GM12892 (cell line): ENCODE measurements around the gene RUFY2.

Experiments used
- POLR2A ChIP-seq: IDR thresholded peaks from 2 replicates; pipeline ENCODE4 v1.6.1; 2011; ENCODE audit warnings: low read depth, low read length, control low read depth
- POLR2AphosphoS5 ChIP-seq: IDR thresholded peaks from 2 replicates; pipeline ENCODE4 v1.6.1; 2011; ENCODE audit warnings: low read depth, low read length, control low read depth

DNA sequence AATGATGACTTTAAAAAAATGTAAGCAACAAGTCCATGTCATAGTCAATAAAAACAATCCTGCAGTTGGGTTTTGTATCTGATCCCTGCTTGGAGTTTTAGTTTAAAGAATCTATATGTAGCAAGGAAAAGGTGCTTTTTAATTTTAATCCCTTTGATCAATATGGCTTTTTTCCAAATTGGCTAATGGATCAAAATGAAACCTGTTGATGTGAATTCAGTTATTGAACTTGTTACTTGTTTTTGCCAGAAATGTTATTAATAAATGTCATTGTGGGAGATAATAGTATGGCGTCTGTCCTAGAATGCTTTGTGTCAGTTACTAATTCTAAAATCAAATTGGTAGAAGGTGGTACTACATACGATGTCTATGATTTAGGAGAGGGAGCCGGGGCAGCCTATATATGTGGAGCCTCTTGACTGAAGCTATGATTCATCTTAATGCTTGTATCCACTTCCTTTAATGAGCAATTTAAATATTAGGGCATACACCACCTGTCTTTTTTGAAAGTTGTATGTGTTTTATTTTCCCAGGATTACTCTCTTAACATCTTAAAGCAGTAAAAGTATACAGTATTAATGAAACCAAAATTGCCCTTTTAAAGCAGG is 64.1 kb downstream of the RUFY2 start:
- TF ChIP-seq POLR2A, result no peak
- TF ChIP-seq POLR2AphosphoS5, result no peak
